Panc1 (cell line): ENCODE data around the gene PREP. TPM values are rescaled to one million over a fixed set of nuclear protein-coding genes. Genes with fewer than 3 reads are reported as not detected.
"Not testable (repeated sequence)": the region's sequence is repeated elsewhere in the genome, so short reads cannot be mapped to it uniquely, and the experiment has no call there.

Experiments
- ATAC-seq: fragments of 200-7000 bp; cut with Tn5 transposase; 2 replicates; pipeline ENCODE4 v1.9.1; 2020; ENCODE audit warnings: mild to moderate bottlenecking, moderate library complexity
- BruUV-seq: library from RNA; stranded (reverse); fragments of 400-500 nt; replicated peaks from 2 replicates; lab custom pipeline; 2021; lab: Mats Ljungman, UMichigan
- CTCF ChIA-PET: fragments of 300-600 bp; sonication (Branson Sonifier 250); formaldehyde crosslinking; loops from one replicate; lab custom pipeline; 2022; ENCODE audit warnings: antibody characterized with exemption; lab: Charles Lee
- POLR2A ChIA-PET: fragments of 300-600 bp; sonication (Branson Sonifier 250); formaldehyde crosslinking; loops from one replicate; lab custom pipeline; 2022; ENCODE audit warnings: antibody characterized with exemption; lab: Charles Lee
- DNase-seq: peaks from one replicate; pipeline ENCODE4 v3.0.0-alpha.2; 2010; ENCODE audit warnings: low read depth, low spot score
- H3K27ac ChIP-seq: 2 replicates; pipeline ENCODE4 v1.5.1; 2011; ENCODE audit warnings: mild to moderate bottlenecking, low read length, inconsistent platforms
- H3K27me3 ChIP-seq: fragments of 200-500 bp; sonication (Bioruptor generic); 2 replicates; pipeline ENCODE4 v1.6.0; 2014; ENCODE audit warnings: low read length, inconsistent platforms; ENCODE audit not compliant: control insufficient read depth, insufficient read depth
- H3K36me3 ChIP-seq: fragments of 200-500 bp; sonication (Bioruptor generic); 2 replicates; pipeline ENCODE4 v1.5.1; 2014; ENCODE audit warnings: inconsistent platforms, mild to moderate bottlenecking, low read length, moderate library complexity; ENCODE audit not compliant: control insufficient read depth, insufficient read depth
- H3K4me1 ChIP-seq: 2 replicates; pipeline ENCODE4 v1.5.1; 2011; ENCODE audit warnings: inconsistent platforms, mild to moderate bottlenecking, low read length, moderate library complexity; ENCODE audit not compliant: control insufficient read depth, insufficient read depth
- H3K4me3 ChIP-seq, 2 experiments: 2 replicates each; pipeline ENCODE4 v1.5.1; 2011 to 2012; ENCODE audit warnings: low read depth in 2 of 2, low read length in 2 of 2, mild to moderate bottlenecking in 2 of 2, inconsistent platforms in 1 of 2, moderate library complexity in 1 of 2
- H3K9me3 ChIP-seq: fragments of 200-500 bp; sonication (Bioruptor generic); 2 replicates; pipeline ENCODE4 v1.5.1; 2014; ENCODE audit warnings: low read depth, mild to moderate bottlenecking, inconsistent platforms, low read length, moderate library complexity; ENCODE audit not compliant: control insufficient read depth, insufficient read depth
- POLR2AphosphoS5 ChIP-seq: IDR thresholded peaks from 2 replicates; pipeline ENCODE4 v1.6.1; 2012; ENCODE audit warnings: mild to moderate bottlenecking, low read depth, low read length, moderate library complexity
- SIN3A ChIP-seq: IDR thresholded peaks from 2 replicates; pipeline ENCODE4 v1.6.1; 2012; ENCODE audit warnings: low read depth, mild to moderate bottlenecking, low read length, moderate library complexity, borderline replicate concordance; ENCODE audit not compliant: insufficient read depth
- TCF7L2 ChIP-seq: IDR thresholded peaks from 2 replicates; pipeline ENCODE4 v1.6.1; 2011; ENCODE audit warnings: mild to moderate bottlenecking, low read depth, low read length, inconsistent platforms
- in situ Hi-C: cut with HindIII; loops from 2 replicates; pipeline ENCODE4 v1.10.0; 2016; ENCODE audit warnings: low sequenced_read_pairs, low pct_unique_long_range_greater_than_20kb
- intact Hi-C: fragments of 100-400 bp; cut with micrococcal nuclease; formaldehyde crosslinking; loops from one replicate; pipeline ENCODE4 v1.10.0; 2022; ENCODE audit not compliant: unreplicated experiment
- total RNA-seq: library from RNA; stranded (reverse); gene quantifications from one replicate; pipeline ENCODE4 v1.2.1, GENCODE V29; 2021; ENCODE audit not compliant: unreplicated experiment
- TF ChIP-seq, protein P1 (sequence below): fragments of 450-650 bp; IDR thresholded peaks from 2 replicates; pipeline ENCODE4 v1.5.1; 2017; ENCODE audit warnings: mild to moderate bottlenecking
- TF ChIP-seq, protein P2 (sequence below), 2 experiments: IDR thresholded peaks; 2 replicates each; pipeline ENCODE4 v1.6.1; 2011 to 2012; ENCODE audit warnings: low read depth in 2 of 2, control low read depth in 1 of 2, low read length in 1 of 2, mild to moderate bottlenecking in 1 of 2, moderate library complexity in 1 of 2; ENCODE audit not compliant: insufficient read depth in 1 of 2

The PREP gene
- total RNA-seq, 1 experiment from 2014 or later, result 50.4 TPM

- intact Hi-C loops, result loop anchor here (2.0 to 10.0 kb wide), 2 partner anchors 337 to 881 kb away; no protein-coding TSS in a partner anchor
- BruUV-seq, result no TSS peak
- Histone ChIP-seq H3K9me3 (no peaks in the 10 kb centered on the region), H3K27me3 (no peaks in the 10 kb centered on the region), H3K4me1 (no peaks in the 10 kb centered on the region), H3K27ac (no peak overlapping the region), H3K4me3 (no peak overlapping the region), H3K36me3 (no peaks in the 10 kb centered on the region)
- DNase-seq (no peak), ATAC-seq (peak; percentile 87)
- in situ Hi-C loops, result no loop called here
- no peak for TF ChIP-seq SIN3A
- TF ChIP-seq, protein P1, sequence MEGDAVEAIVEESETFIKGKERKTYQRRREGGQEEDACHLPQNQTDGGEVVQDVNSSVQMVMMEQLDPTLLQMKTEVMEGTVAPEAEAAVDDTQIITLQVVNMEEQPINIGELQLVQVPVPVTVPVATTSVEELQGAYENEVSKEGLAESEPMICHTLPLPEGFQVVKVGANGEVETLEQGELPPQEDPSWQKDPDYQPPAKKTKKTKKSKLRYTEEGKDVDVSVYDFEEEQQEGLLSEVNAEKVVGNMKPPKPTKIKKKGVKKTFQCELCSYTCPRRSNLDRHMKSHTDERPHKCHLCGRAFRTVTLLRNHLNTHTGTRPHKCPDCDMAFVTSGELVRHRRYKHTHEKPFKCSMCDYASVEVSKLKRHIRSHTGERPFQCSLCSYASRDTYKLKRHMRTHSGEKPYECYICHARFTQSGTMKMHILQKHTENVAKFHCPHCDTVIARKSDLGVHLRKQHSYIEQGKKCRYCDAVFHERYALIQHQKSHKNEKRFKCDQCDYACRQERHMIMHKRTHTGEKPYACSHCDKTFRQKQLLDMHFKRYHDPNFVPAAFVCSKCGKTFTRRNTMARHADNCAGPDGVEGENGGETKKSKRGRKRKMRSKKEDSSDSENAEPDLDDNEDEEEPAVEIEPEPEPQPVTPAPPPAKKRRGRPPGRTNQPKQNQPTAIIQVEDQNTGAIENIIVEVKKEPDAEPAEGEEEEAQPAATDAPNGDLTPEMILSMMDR, result peak; percentile 88
- POLR2A ChIA-PET, result no interaction called here
- CTCF ChIA-PET, result no interaction called here
Measured at GRCh38 chr6:105424175-105424783, 21.4 kb upstream of the PREP start.

- DNase-seq, result not testable (repeated sequence)
Measured at GRCh38 chr6:105416971-105417370, 14.1 kb upstream of the PREP start.

GRCh38 chr6:105409734-105410133, 6.9 kb upstream of the PREP start:
- no peaks in the 10 kb centered on the region for H3K27me3 ChIP-seq
- H3K9me3 ChIP-seq, result peaks cover 6% of the 10 kb centered on the region
- no peak overlapping the region for H3K4me3 ChIP-seq
- no peak overlapping the region for H3K27ac ChIP-seq
- H3K36me3 ChIP-seq, result no peaks in the 10 kb centered on the region
- TF ChIP-seq, protein P2, sequence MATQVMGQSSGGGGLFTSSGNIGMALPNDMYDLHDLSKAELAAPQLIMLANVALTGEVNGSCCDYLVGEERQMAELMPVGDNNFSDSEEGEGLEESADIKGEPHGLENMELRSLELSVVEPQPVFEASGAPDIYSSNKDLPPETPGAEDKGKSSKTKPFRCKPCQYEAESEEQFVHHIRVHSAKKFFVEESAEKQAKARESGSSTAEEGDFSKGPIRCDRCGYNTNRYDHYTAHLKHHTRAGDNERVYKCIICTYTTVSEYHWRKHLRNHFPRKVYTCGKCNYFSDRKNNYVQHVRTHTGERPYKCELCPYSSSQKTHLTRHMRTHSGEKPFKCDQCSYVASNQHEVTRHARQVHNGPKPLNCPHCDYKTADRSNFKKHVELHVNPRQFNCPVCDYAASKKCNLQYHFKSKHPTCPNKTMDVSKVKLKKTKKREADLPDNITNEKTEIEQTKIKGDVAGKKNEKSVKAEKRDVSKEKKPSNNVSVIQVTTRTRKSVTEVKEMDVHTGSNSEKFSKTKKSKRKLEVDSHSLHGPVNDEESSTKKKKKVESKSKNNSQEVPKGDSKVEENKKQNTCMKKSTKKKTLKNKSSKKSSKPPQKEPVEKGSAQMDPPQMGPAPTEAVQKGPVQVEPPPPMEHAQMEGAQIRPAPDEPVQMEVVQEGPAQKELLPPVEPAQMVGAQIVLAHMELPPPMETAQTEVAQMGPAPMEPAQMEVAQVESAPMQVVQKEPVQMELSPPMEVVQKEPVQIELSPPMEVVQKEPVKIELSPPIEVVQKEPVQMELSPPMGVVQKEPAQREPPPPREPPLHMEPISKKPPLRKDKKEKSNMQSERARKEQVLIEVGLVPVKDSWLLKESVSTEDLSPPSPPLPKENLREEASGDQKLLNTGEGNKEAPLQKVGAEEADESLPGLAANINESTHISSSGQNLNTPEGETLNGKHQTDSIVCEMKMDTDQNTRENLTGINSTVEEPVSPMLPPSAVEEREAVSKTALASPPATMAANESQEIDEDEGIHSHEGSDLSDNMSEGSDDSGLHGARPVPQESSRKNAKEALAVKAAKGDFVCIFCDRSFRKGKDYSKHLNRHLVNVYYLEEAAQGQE (IDR thresholded peaks at IDR 0.05; ENCODE audit: insufficient read depth in 1 of 2, low read depth in 2 of 2, low read length in 1 of 2), result no peak
- TF ChIP-seq TCF7L2 (no peak), POLR2AphosphoS5 (no peak), SIN3A (no peak)
- TF ChIP-seq, protein P1, result no peak
- CTCF ChIA-PET, result no interaction called here
- in situ Hi-C loops, result no loop called here
- intact Hi-C loops, result no loop called here
- no peak for ATAC-seq
- no peak for DNase-seq
- H3K4me1 ChIP-seq, result no peaks in the 10 kb centered on the region
- BruUV-seq, result no TSS peak
- POLR2A ChIA-PET, result no interaction called here

More at GRCh38 chr6:105416971-105417370, 14.1 kb upstream of the PREP start:
- in situ Hi-C loops, H3K4me3 ChIP-seq, H3K27ac ChIP-seq, H3K27me3 ChIP-seq, BruUV-seq, intact Hi-C loops, CTCF ChIA-PET, ATAC-seq, POLR2A ChIA-PET, H3K9me3 ChIP-seq, H3K4me1 ChIP-seq, H3K36me3 ChIP-seq: not testable (repeated sequence)
